Measurements from ENCODE around the gene ABRACL. TPM values are rescaled to one million over a fixed set of nuclear protein-coding genes. Genes with fewer than 3 reads are reported as not detected.

The ABRACL gene
- total RNA-seq, 1 donor from 2014 or later: 71.6 TPM

- no peak overlapping the region for H3K4me3 Mint-ChIP-seq (ENCODE audit: low read depth)
- DNase-seq (ENCODE audit: low spot score, unreplicated experiment): no peak
- no peaks in the 10 kb centered on the region for H3K9me3 Mint-ChIP-seq (ENCODE audit: low read depth)
- no peak overlapping the region for H3K27ac Mint-ChIP-seq
- no peaks in the 10 kb centered on the region for H3K36me3 Mint-ChIP-seq (ENCODE audit: insufficient read depth)
- peaks cover 72% of the 10 kb centered on the region for H3K27me3 Mint-ChIP-seq
- no peak for TF ChIP-seq CTCF (IDR thresholded peaks at IDR 0.05; ENCODE audit: unreplicated experiment)
- H3K4me1 Mint-ChIP-seq (ENCODE audit: low read depth): peaks cover 2% of the 10 kb centered on the region
Observed at GRCh38 chr6:138996524-138996923, 32.0 kb upstream of the ABRACL start.

- TF ChIP-seq CTCF (IDR thresholded peaks at IDR 0.05; ENCODE audit: unreplicated experiment): no peak
- Mint-ChIP-seq H3K27me3 (peaks cover 71% of the 10 kb centered on the region), H3K4me1 (ENCODE audit: low read depth) (peaks cover 2% of the 10 kb centered on the region), H3K27ac (no peak overlapping the region), H3K36me3 (ENCODE audit: insufficient read depth) (no peaks in the 10 kb centered on the region), H3K4me3 (ENCODE audit: low read depth) (no peak overlapping the region), H3K9me3 (ENCODE audit: low read depth) (no peaks in the 10 kb centered on the region)
- no peak for DNase-seq (ENCODE audit: low spot score, unreplicated experiment)
Observed at GRCh38 chr6:138997136-138997535, 31.4 kb upstream of the ABRACL start.

GRCh38 chr6:138999949-139000725, 28.4 kb upstream of the ABRACL start:
- peaks cover 52% of the 10 kb centered on the region for H3K27me3 Mint-ChIP-seq
- no peak for TF ChIP-seq CTCF (IDR thresholded peaks at IDR 0.05; ENCODE audit: unreplicated experiment)
- H3K9me3 Mint-ChIP-seq (ENCODE audit: low read depth): no peaks in the 10 kb centered on the region
- H3K4me3 Mint-ChIP-seq (ENCODE audit: low read depth): no peak overlapping the region
- H3K27ac Mint-ChIP-seq: no peak overlapping the region
- no peaks in the 10 kb centered on the region for H3K36me3 Mint-ChIP-seq (ENCODE audit: insufficient read depth)
- peaks cover 5% of the 10 kb centered on the region for H3K4me1 Mint-ChIP-seq (ENCODE audit: low read depth)
- DNase-seq (ENCODE audit: low spot score, unreplicated experiment): no peak

- Mint-ChIP-seq H3K4me3 (ENCODE audit: low read depth) (no peak overlapping the region), H3K9me3 (ENCODE audit: low read depth) (no peaks in the 10 kb centered on the region), H3K27ac (no peak overlapping the region), H3K36me3 (ENCODE audit: insufficient read depth) (no peaks in the 10 kb centered on the region), H3K4me1 (ENCODE audit: low read depth) (peaks cover 6% of the 10 kb centered on the region), H3K27me3 (peaks cover 56% of the 10 kb centered on the region)
- DNase-seq (ENCODE audit: low spot score, unreplicated experiment): no peak
- TF ChIP-seq CTCF (IDR thresholded peaks at IDR 0.05; ENCODE audit: unreplicated experiment): no peak
Observed at GRCh38 chr6:139003751-139004150, 24.8 kb upstream of the ABRACL start.

- no peak for DNase-seq (ENCODE audit: low spot score, unreplicated experiment)
- Mint-ChIP-seq H3K9me3 (ENCODE audit: low read depth) (no peaks in the 10 kb centered on the region), H3K4me1 (ENCODE audit: low read depth) (peaks cover 11% of the 10 kb centered on the region), H3K27me3 (peaks cover 39% of the 10 kb centered on the region), H3K27ac (peak overlapping the region; percentile 89), H3K36me3 (ENCODE audit: insufficient read depth) (no peaks in the 10 kb centered on the region), H3K4me3 (ENCODE audit: low read depth) (no peak overlapping the region)
- TF ChIP-seq CTCF (IDR thresholded peaks at IDR 0.05; ENCODE audit: unreplicated experiment): no peak
Observed at GRCh38 chr6:139006477-139006876, 22.1 kb upstream of the ABRACL start.
